Activated naive CD4-positive, alpha-beta T cell treated with anti-CD3 and anti-CD28 coated beads, Interleukin-2, amount 10 ng/mL, durations not matched to agents 7 days and 5 days (primary cell): Measurements from ENCODE around the gene FAM72D.
A peak's percentile ranks its signal among the peaks of the same experiment; 100 is the strongest.
"Not testable (repeated sequence)": the region's sequence is repeated elsewhere in the genome, so short reads cannot be mapped to it uniquely, and the experiment has no call there.

ENCODE experiments used
- CTCF ChIA-PET: fragments of 350-600 bp; sonication (Branson Sonifier 250); formaldehyde crosslinking; loops from one replicate; lab custom pipeline; 2021; ENCODE audit warnings: antibody characterized with exemption; lab: Charles Lee
- DNase-seq: peaks from one replicate; pipeline ENCODE4 v3.0.0-alpha.2; 2020
- H3K27ac Mint-ChIP-seq: one replicate; pipeline ENCODE4 v1.8.0; 2021; ENCODE audit warnings: mild to moderate bottlenecking, moderate library complexity, mixed read lengths
- H3K27me3 Mint-ChIP-seq: one replicate; pipeline ENCODE4 v1.8.0; 2021; ENCODE audit warnings: mild to moderate bottlenecking, mixed read lengths
- H3K36me3 Mint-ChIP-seq: one replicate; pipeline ENCODE4 v1.8.0; 2021; ENCODE audit warnings: mixed read lengths
- H3K4me1 Mint-ChIP-seq: one replicate; pipeline ENCODE4 v1.8.0; 2021; ENCODE audit warnings: mixed read lengths
- H3K4me3 Mint-ChIP-seq: one replicate; pipeline ENCODE4 v1.8.0; 2021; ENCODE audit warnings: mild to moderate bottlenecking, moderate library complexity, mixed read lengths
- H3K9me3 Mint-ChIP-seq: one replicate; pipeline ENCODE4 v1.8.0; 2021; ENCODE audit warnings: mixed read lengths

Gene FAM72D

GRCh38 chr1:145095284-145096057, at the start of gene FAM72D, which contains the start of gene SRGAP2B:
Gene FAM72D, plus strand, starts transcription at chr1:145095974. Its CDS starts 874 bp downstream, at chr1:145096848.
Gene SRGAP2B, minus strand, starts transcription at chr1:145095328. Its CDS starts 2,427 bp downstream, at chr1:145092901.
- H3K9me3 Mint-ChIP-seq, H3K4me1 Mint-ChIP-seq, CTCF ChIA-PET, H3K36me3 Mint-ChIP-seq, H3K27me3 Mint-ChIP-seq, DNase-seq, H3K27ac Mint-ChIP-seq: not testable (repeated sequence)
- peak within 1 kb of the TSS; percentile 87 for H3K4me3 Mint-ChIP-seq

- H3K27me3 Mint-ChIP-seq, H3K36me3 Mint-ChIP-seq, DNase-seq, H3K4me3 Mint-ChIP-seq, H3K9me3 Mint-ChIP-seq, CTCF ChIA-PET, H3K27ac Mint-ChIP-seq, H3K4me1 Mint-ChIP-seq: not testable (repeated sequence)
Measured at GRCh38 chr1:145047553-145047952, 48.2 kb upstream of the FAM72D start.

- CTCF ChIA-PET, H3K27me3 Mint-ChIP-seq, H3K4me3 Mint-ChIP-seq: not testable (repeated sequence)
Measured at GRCh38 chr1:145048181-145048856, 47.5 kb upstream of the FAM72D start.

GRCh38 chr1:145052019-145052776, 43.6 kb upstream of the FAM72D start:
- H3K4me1 Mint-ChIP-seq, H3K27me3 Mint-ChIP-seq, H3K4me3 Mint-ChIP-seq, H3K27ac Mint-ChIP-seq, H3K36me3 Mint-ChIP-seq, CTCF ChIA-PET, DNase-seq, H3K9me3 Mint-ChIP-seq: not testable (repeated sequence)

More at GRCh38 chr1:145048181-145048856, 47.5 kb upstream of the FAM72D start:
- not testable (repeated sequence) for H3K36me3 Mint-ChIP-seq, H3K4me1 Mint-ChIP-seq, H3K27ac Mint-ChIP-seq, DNase-seq, H3K9me3 Mint-ChIP-seq

GRCh38 chr1:145053428-145053827, 42.3 kb upstream of the FAM72D start:
- DNase-seq, H3K27me3 Mint-ChIP-seq, H3K4me1 Mint-ChIP-seq, H3K27ac Mint-ChIP-seq, H3K4me3 Mint-ChIP-seq, H3K36me3 Mint-ChIP-seq, H3K9me3 Mint-ChIP-seq, CTCF ChIA-PET: not testable (repeated sequence)

GRCh38 chr1:145055217-145055760, 40.5 kb upstream of the FAM72D start:
- H3K27me3 Mint-ChIP-seq, H3K9me3 Mint-ChIP-seq, CTCF ChIA-PET, H3K4me1 Mint-ChIP-seq, DNase-seq, H3K36me3 Mint-ChIP-seq, H3K27ac Mint-ChIP-seq, H3K4me3 Mint-ChIP-seq: not testable (repeated sequence)

- H3K36me3 Mint-ChIP-seq, DNase-seq, H3K27me3 Mint-ChIP-seq, CTCF ChIA-PET, H3K4me3 Mint-ChIP-seq, H3K4me1 Mint-ChIP-seq, H3K9me3 Mint-ChIP-seq, H3K27ac Mint-ChIP-seq: not testable (repeated sequence)
Measured at GRCh38 chr1:145058184-145058583, 37.6 kb upstream of the FAM72D start.

- CTCF ChIA-PET, H3K27me3 Mint-ChIP-seq: not testable (repeated sequence)
Measured at GRCh38 chr1:145063285-145063684, 32.5 kb upstream of the FAM72D start.

GRCh38 chr1:145063941-145064648, 31.7 kb upstream of the FAM72D start:
- H3K36me3 Mint-ChIP-seq, H3K27ac Mint-ChIP-seq, H3K9me3 Mint-ChIP-seq, DNase-seq, H3K4me1 Mint-ChIP-seq, H3K4me3 Mint-ChIP-seq, CTCF ChIA-PET, H3K27me3 Mint-ChIP-seq: not testable (repeated sequence)

More at GRCh38 chr1:145063285-145063684, 32.5 kb upstream of the FAM72D start:
- not testable (repeated sequence) for H3K4me1 Mint-ChIP-seq, DNase-seq, H3K4me3 Mint-ChIP-seq, H3K9me3 Mint-ChIP-seq, H3K36me3 Mint-ChIP-seq, H3K27ac Mint-ChIP-seq

- H3K9me3 Mint-ChIP-seq, DNase-seq, H3K27ac Mint-ChIP-seq, H3K4me1 Mint-ChIP-seq, CTCF ChIA-PET, H3K27me3 Mint-ChIP-seq, H3K36me3 Mint-ChIP-seq, H3K4me3 Mint-ChIP-seq: not testable (repeated sequence)
Measured at GRCh38 chr1:145065194-145065826, 30.5 kb upstream of the FAM72D start.

GRCh38 chr1:145066486-145066885, 29.3 kb upstream of the FAM72D start:
- DNase-seq, H3K4me1 Mint-ChIP-seq, H3K4me3 Mint-ChIP-seq, H3K36me3 Mint-ChIP-seq, H3K27me3 Mint-ChIP-seq, H3K27ac Mint-ChIP-seq, CTCF ChIA-PET, H3K9me3 Mint-ChIP-seq: not testable (repeated sequence)

GRCh38 chr1:145071569-145071968, 24.2 kb upstream of the FAM72D start:
- H3K27me3 Mint-ChIP-seq, H3K27ac Mint-ChIP-seq, H3K4me1 Mint-ChIP-seq, CTCF ChIA-PET, DNase-seq, H3K4me3 Mint-ChIP-seq, H3K9me3 Mint-ChIP-seq, H3K36me3 Mint-ChIP-seq: not testable (repeated sequence)

- H3K36me3 Mint-ChIP-seq, CTCF ChIA-PET, H3K4me1 Mint-ChIP-seq, H3K9me3 Mint-ChIP-seq, H3K27me3 Mint-ChIP-seq, DNase-seq, H3K27ac Mint-ChIP-seq, H3K4me3 Mint-ChIP-seq: not testable (repeated sequence)
Measured at GRCh38 chr1:145074021-145074559, 21.7 kb upstream of the FAM72D start.
